HG02970 (cell line): ENCODE data around the gene CDK4.
"Not testable (repeated sequence)": the region's sequence is repeated elsewhere in the genome, so short reads cannot be mapped to it uniquely, and the experiment has no call there.

Experiments used
- ATAC-seq: cut with Tn5 transposase; IDR thresholded peaks from one replicate; pipeline ENCODE4 v1.9.1; 2021; ENCODE audit warnings: mild to moderate bottlenecking, moderate library complexity, moderate number of reproducible peaks; ENCODE audit not compliant: unreplicated experiment, low FRiP score

Gene CDK4

GRCh38 chr12:57716305-57716704 is 35.8 kb downstream of the CDK4 start:
- no peak for ATAC-seq

GRCh38 chr12:57715786-57716185 is 36.3 kb downstream of the CDK4 start:
- ATAC-seq, result no peak

- not testable (repeated sequence) for ATAC-seq
Measured at GRCh38 chr12:57715036-57715748, 36.9 kb downstream of the CDK4 start.

- ATAC-seq, result no peak
Measured at GRCh38 chr12:57713209-57713608, 38.9 kb downstream of the CDK4 start.

- no peak for ATAC-seq
Measured at GRCh38 chr12:57712701-57713100, 39.4 kb downstream of the CDK4 start.

- no peak for ATAC-seq
Measured at GRCh38 chr12:57708296-57708695, 43.8 kb downstream of the CDK4 start.

GRCh38 chr12:57707250-57707649 is 44.9 kb downstream of the CDK4 start:
- ATAC-seq, result no peak

GRCh38 chr12:57700317-57700716 is 51.8 kb downstream of the CDK4 start:
- ATAC-seq, result no peak

- ATAC-seq, result no peak
Measured at GRCh38 chr12:57698414-57698813, 53.7 kb downstream of the CDK4 start.
